ENCODE measurements around the gene GCC1. TPM values are rescaled to one million over a fixed set of nuclear protein-coding genes. Genes with fewer than 3 reads are reported as not detected.

Gene GCC1
- total and polyA plus RNA-seq, 2 donors (not counting 3 experiments of a cell fraction or from before 2014, with no cell fraction given): 4.6 to 15.5 TPM

DNA sequence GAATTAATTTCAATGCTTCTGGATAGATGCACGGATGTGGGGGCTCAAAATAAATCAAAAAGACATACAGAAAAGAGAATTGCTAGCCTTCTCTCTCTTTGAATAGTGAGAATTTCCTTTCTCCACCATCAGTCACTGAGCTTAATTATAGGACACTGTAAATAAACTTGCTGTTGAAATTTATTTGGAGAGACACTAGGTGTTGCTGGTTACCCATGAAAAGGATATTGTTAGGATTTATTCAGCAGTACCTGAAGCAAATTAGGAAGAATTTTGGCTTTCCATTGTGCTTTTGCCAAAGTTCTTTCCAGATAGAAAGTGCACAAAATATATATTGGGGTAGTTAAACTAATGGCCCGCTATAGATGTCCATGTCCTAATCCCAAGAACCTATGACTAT lies 27.6 kb downstream of the GCC1 start:
- CTCF ChIA-PET: interaction anchor here (1.0 kb wide), 1 partner anchor 652 kb away, joined by 7 read pairs; no protein-coding TSS in a partner anchor
- POLR2A ChIA-PET: no interaction called here
- Histone ChIP-seq H3K9me3 (replicated peaks; ENCODE audit: control insufficient read depth, insufficient read depth, low read length) (no peaks in the 10 kb centered on the region), H3K4me1 (ENCODE audit: control insufficient read depth, extremely low read depth, insufficient read depth, low read length) (no peaks in the 10 kb centered on the region), H4K20me1 (replicated peaks; ENCODE audit: control insufficient read depth, extremely low read depth, insufficient read depth, low read length) (no peaks in the 10 kb centered on the region), H3K79me2 (ENCODE audit: control insufficient read depth, insufficient read depth, low read length) (no peaks in the 10 kb centered on the region), H2AFZ (ENCODE audit: low read depth, low read length) (no peak overlapping the region), H3K27ac (ENCODE audit: insufficient read depth, low read depth, low read length) (no peak overlapping the region), H3K9me1 (replicated peaks; ENCODE audit: control insufficient read depth, extremely low read depth, insufficient read depth, low read length) (no peaks in the 10 kb centered on the region), H3K36me3 (ENCODE audit: control insufficient read depth in 2 of 2, extremely low read depth in 1 of 2, insufficient read depth in 2 of 2, low read length in 2 of 2) (no peaks in the 10 kb centered on the region), H3K4me3 (replicated peaks in 1 of 3; ENCODE audit: insufficient read depth in 1 of 3, low read depth in 1 of 3, low read length in 3 of 3) (no peak overlapping the region), H3K27me3 (ENCODE audit: control insufficient read depth in 2 of 2, insufficient read depth in 2 of 2, low read length in 2 of 2) (peaks cover 0 to 1% of the 10 kb centered on the region in 2 experiments), H3K4me2 (ENCODE audit: insufficient read depth, low read length) (no peak overlapping the region), H3K9ac (replicated peaks; ENCODE audit: extremely low read depth, insufficient read depth, low read length) (no peak overlapping the region)
- no peak for FAIRE-seq
- dilution Hi-C loops (cut with MboI; ENCODE audit: extremely low pct_ligation_motif_present, low sequenced_read_pairs) (no loop called here), intact Hi-C loops (cut with micrococcal nuclease) (no loop called here)
- no TSS peak for BruUV-seq (replicated peaks)
- TF ChIP-seq GATA2 (IDR thresholded peaks at IDR 0.05; ENCODE audit: insufficient read depth, insufficient read length, low read depth, low read length) (no peak), MYC (IDR thresholded peaks at IDR 0.05; ENCODE audit: low read depth, low read length) (no peak), FOS (IDR thresholded peaks at IDR 0.05; ENCODE audit: borderline replicate concordance, insufficient read depth, low read length) (no peak), POLR2A (IDR thresholded peaks at IDR 0.05; ENCODE audit: low read depth, low read length) (no peak), POLR2AphosphoS5 (IDR thresholded peaks at IDR 0.05; ENCODE audit: insufficient read depth, low read depth, low read length) (no peak), EZH2 (IDR thresholded peaks at IDR 0.05; ENCODE audit: borderline replicate concordance, low read depth, low read length, severe bottlenecking) (no peak), JUN (IDR thresholded peaks at IDR 0.05; ENCODE audit: borderline replicate concordance, insufficient read depth, insufficient read length, low read depth) (no peak)
- TF ChIP-seq, protein P1, sequence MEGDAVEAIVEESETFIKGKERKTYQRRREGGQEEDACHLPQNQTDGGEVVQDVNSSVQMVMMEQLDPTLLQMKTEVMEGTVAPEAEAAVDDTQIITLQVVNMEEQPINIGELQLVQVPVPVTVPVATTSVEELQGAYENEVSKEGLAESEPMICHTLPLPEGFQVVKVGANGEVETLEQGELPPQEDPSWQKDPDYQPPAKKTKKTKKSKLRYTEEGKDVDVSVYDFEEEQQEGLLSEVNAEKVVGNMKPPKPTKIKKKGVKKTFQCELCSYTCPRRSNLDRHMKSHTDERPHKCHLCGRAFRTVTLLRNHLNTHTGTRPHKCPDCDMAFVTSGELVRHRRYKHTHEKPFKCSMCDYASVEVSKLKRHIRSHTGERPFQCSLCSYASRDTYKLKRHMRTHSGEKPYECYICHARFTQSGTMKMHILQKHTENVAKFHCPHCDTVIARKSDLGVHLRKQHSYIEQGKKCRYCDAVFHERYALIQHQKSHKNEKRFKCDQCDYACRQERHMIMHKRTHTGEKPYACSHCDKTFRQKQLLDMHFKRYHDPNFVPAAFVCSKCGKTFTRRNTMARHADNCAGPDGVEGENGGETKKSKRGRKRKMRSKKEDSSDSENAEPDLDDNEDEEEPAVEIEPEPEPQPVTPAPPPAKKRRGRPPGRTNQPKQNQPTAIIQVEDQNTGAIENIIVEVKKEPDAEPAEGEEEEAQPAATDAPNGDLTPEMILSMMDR (IDR thresholded peaks at IDR 0.05; ENCODE audit: extremely low read depth in 1 of 2, insufficient read depth in 1 of 2, low read depth in 1 of 2, low read length in 2 of 2): no peak
- TF ChIP-seq, protein P2, sequence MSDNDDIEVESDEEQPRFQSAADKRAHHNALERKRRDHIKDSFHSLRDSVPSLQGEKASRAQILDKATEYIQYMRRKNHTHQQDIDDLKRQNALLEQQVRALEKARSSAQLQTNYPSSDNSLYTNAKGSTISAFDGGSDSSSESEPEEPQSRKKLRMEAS (IDR thresholded peaks at IDR 0.05; ENCODE audit: insufficient read depth, insufficient read length): no peak
- DNase-seq (ENCODE audit: low read depth, low spot score): no peak
